Naive thymus-derived CD4-positive, alpha-beta T cell (primary cell): ENCODE data around the gene SNAP91. TPM values are rescaled to one million over a fixed set of nuclear protein-coding genes. Genes with fewer than 3 reads are reported as not detected.

Source experiments
- ATAC-seq: fragments of 150-1000 bp; cut with Tn5 transposase; 2 replicates; pipeline ENCODE4 v1.10.0; 2021; ENCODE audit warnings: mild to moderate bottlenecking, moderate library complexity
- CTCF ChIA-PET: fragments of 350-600 bp; sonication (Branson Sonifier 250); formaldehyde crosslinking; loops from one replicate; lab custom pipeline; 2021; ENCODE audit warnings: antibody characterized with exemption; lab: Charles Lee
- POLR2A ChIA-PET: fragments of 350-600 bp; sonication (Branson Sonifier 250); formaldehyde crosslinking; loops from one replicate; lab custom pipeline; 2021; ENCODE audit warnings: antibody characterized with exemption, inconsistent platforms; lab: Charles Lee
- DNase-seq, 9 donors: peaks; one replicate each; pipeline versions ENCODE4 v3.0.0 to v3.0.0-alpha.2; 2020 to 2022; ENCODE audit warnings: mixed read lengths in 1 of 9
- H3K27ac ChIP-seq: one replicate; pipeline ENCODE4 v1.7.0; 2013; ENCODE audit warnings: mild to moderate bottlenecking, low read depth, low read length, moderate library complexity
- H3K27me3 ChIP-seq, 2 donors: one replicate each; pipeline ENCODE4 v1.7.0; 2013; ENCODE audit warnings: low read length in 2 of 2, mild to moderate bottlenecking in 2 of 2, moderate library complexity in 2 of 2; ENCODE audit not compliant: control insufficient read depth in 2 of 2, insufficient read depth in 2 of 2
- H3K36me3 ChIP-seq, 3 experiments: 1 replicate in 2 of 3; 2 replicates in 1 of 3; pipeline ENCODE4 v1.7.0; 2013; ENCODE audit warnings: low read length in 3 of 3, mild to moderate bottlenecking in 3 of 3, moderate library complexity in 1 of 3; ENCODE audit not compliant: insufficient read depth in 3 of 3, control insufficient read depth in 2 of 3
- H3K4me1 ChIP-seq, 2 donors: one replicate each; pipeline ENCODE4 v1.7.0; 2013; ENCODE audit warnings: low read length in 2 of 2, mild to moderate bottlenecking in 2 of 2, moderate library complexity in 1 of 2; ENCODE audit not compliant: control insufficient read depth in 2 of 2, insufficient read depth in 2 of 2
- H3K4me3 ChIP-seq: 2 replicates; pipeline ENCODE4 v1.7.0; 2013; ENCODE audit warnings: mild to moderate bottlenecking, low read length
- H3K9me3 ChIP-seq, 3 experiments: 1 replicate in 2 of 3; 2 replicates in 1 of 3; pipeline ENCODE4 v1.7.0; 2013; ENCODE audit warnings: low read length in 3 of 3; ENCODE audit not compliant: control insufficient read depth in 2 of 3
- H3K27ac Mint-ChIP-seq, 9 donors: one replicate each; pipeline ENCODE4 v1.8.0; 2020 to 2022; ENCODE audit warnings: mixed read lengths in 9 of 9, mild to moderate bottlenecking in 8 of 9, moderate library complexity in 5 of 9, inconsistent platforms in 2 of 9
- H3K27me3 Mint-ChIP-seq, 5 donors: one replicate each; pipeline ENCODE4 v1.8.0; 2021 to 2022; ENCODE audit warnings: mixed read lengths in 5 of 5, mild to moderate bottlenecking in 1 of 5
- H3K36me3 Mint-ChIP-seq, 5 donors: one replicate each; pipeline ENCODE4 v1.8.0; 2020 to 2022; ENCODE audit warnings: mixed read lengths in 5 of 5, mild to moderate bottlenecking in 3 of 5, inconsistent platforms in 1 of 5
- H3K4me1 Mint-ChIP-seq, 7 donors: one replicate each; pipeline ENCODE4 v1.8.0; 2020 to 2022; ENCODE audit warnings: mixed read lengths in 7 of 7, mild to moderate bottlenecking in 3 of 7, inconsistent platforms in 1 of 7
- H3K4me3 Mint-ChIP-seq, 10 donors: one replicate each; pipeline ENCODE4 v1.8.0; 2020 to 2022; ENCODE audit warnings: mild to moderate bottlenecking in 10 of 10, mixed read lengths in 10 of 10, moderate library complexity in 6 of 10, inconsistent platforms in 2 of 10
- H3K9me3 Mint-ChIP-seq, 11 donors: one replicate each; pipeline ENCODE4 v1.8.0; 2020 to 2022; ENCODE audit warnings: mixed read lengths in 11 of 11, mild to moderate bottlenecking in 4 of 11, inconsistent platforms in 1 of 11, moderate library complexity in 1 of 11
- intact Hi-C, 2 donors: fragments of 100-400 bp; cut with micrococcal nuclease; formaldehyde crosslinking; loops; one replicate each; pipeline ENCODE4 v1.15.1; 2023
- polyA plus RNA-seq, 2 donors: library from polyadenylated mRNA; unstranded; fragments of 300-500 nt; fragmentation: Illumina TruSeq; gene quantifications; one replicate each; pipeline ENCODE4 v1.2.3, GENCODE V29; 2021
- total RNA-seq, 6 experiments: library from RNA in 5 of 6; stranded (reverse) in 5 of 6; gene quantifications; 1 replicate in 5 of 6; 2 replicates in 1 of 6; pipeline ENCODE4 v1.2.3 and lab custom pipeline; 2021 to 2026

The SNAP91 gene
- total and polyA plus RNA-seq, 7 experiments from 2014 or later: not detected

- DNase-seq (no peak), ATAC-seq (no peak)
- no peak overlapping the region for H3K27ac Mint-ChIP-seq
- Histone ChIP-seq H3K27me3 (peaks cover 0 to 2% of the 10 kb centered on the region in 2 donors), H3K4me3 (no peak overlapping the region), H3K36me3 (no peaks in the 10 kb centered on the region), H3K27ac (no peak overlapping the region), H3K9me3 (no peaks in the 10 kb centered on the region), H3K4me1 (no peaks in the 10 kb centered on the region)
- POLR2A ChIA-PET: no interaction called here
- CTCF ChIA-PET: interaction anchor here (1.1 kb wide), 1 partner anchor 315 kb away, joined by 12 read pairs; no protein-coding TSS in a partner anchor
- no peaks in the 10 kb centered on the region for H3K4me1 Mint-ChIP-seq
- no peaks in the 10 kb centered on the region for H3K36me3 Mint-ChIP-seq
- H3K27me3 Mint-ChIP-seq: peaks cover 0 to 13% (median 4%) of the 10 kb centered on the region in 5 donors
- peaks cover 0 to 4% (median 0%) of the 10 kb centered on the region in 11 donors for H3K9me3 Mint-ChIP-seq
- H3K4me3 Mint-ChIP-seq: no peak overlapping the region
- intact Hi-C loops: loop anchor here (1.0 kb wide), 1 partner anchor 315 kb away; no protein-coding TSS in a partner anchor
Observed at GRCh38 chr6:83536647-83537589, 172.0 kb downstream of the SNAP91 start.

GRCh38 chr6:83536034-83536646, 172.8 kb downstream of the SNAP91 start:
- Mint-ChIP-seq H3K27ac (no peak overlapping the region), H3K27me3 (peaks cover 0 to 13% (median 4%) of the 10 kb centered on the region in 5 donors), H3K36me3 (no peaks in the 10 kb centered on the region), H3K4me1 (no peaks in the 10 kb centered on the region), H3K4me3 (no peak overlapping the region), H3K9me3 (peaks cover 0 to 3% (median 0%) of the 10 kb centered on the region in 11 donors)
- ChIA-PET POLR2A (no interaction called here), CTCF (interaction anchor here (1.1 kb wide), 1 partner anchor 315 kb away, joined by 12 read pairs; no protein-coding TSS in a partner anchor)
- ATAC-seq: peak; percentile 38
- Histone ChIP-seq H3K4me1 (no peaks in the 10 kb centered on the region), H3K27me3 (peaks cover 0 to 2% of the 10 kb centered on the region in 2 donors), H3K4me3 (no peak overlapping the region), H3K9me3 (no peaks in the 10 kb centered on the region), H3K36me3 (no peaks in the 10 kb centered on the region), H3K27ac (no peak overlapping the region)
- intact Hi-C loops: loop anchor here (1.0 kb wide), 1 partner anchor 314 kb away; no protein-coding TSS in a partner anchor
- DNase-seq: peak in 4 of 9 donors; percentile 4 to 32 (median 11)

- H3K27me3 Mint-ChIP-seq: peaks cover 8 to 42% (median 21%) of the 10 kb centered on the region in 5 donors
- Histone ChIP-seq H3K27ac (no peak overlapping the region), H3K27me3 (peaks cover 0 to 2% of the 10 kb centered on the region in 2 donors), H3K4me1 (no peaks in the 10 kb centered on the region), H3K9me3 (no peaks in the 10 kb centered on the region), H3K4me3 (no peak overlapping the region), H3K36me3 (no peaks in the 10 kb centered on the region)
- H3K4me3 Mint-ChIP-seq: no peak overlapping the region
- peaks cover 0 to 2% (median 0%) of the 10 kb centered on the region in 11 donors for H3K9me3 Mint-ChIP-seq
- H3K4me1 Mint-ChIP-seq: no peaks in the 10 kb centered on the region
- ATAC-seq: no peak
- CTCF ChIA-PET: no interaction called here
- no peak for DNase-seq
- intact Hi-C loops: no loop called here
- H3K27ac Mint-ChIP-seq: no peak overlapping the region
- POLR2A ChIA-PET: no interaction called here
- H3K36me3 Mint-ChIP-seq: no peaks in the 10 kb centered on the region
Observed at GRCh38 chr6:83518816-83519480, 190.0 kb downstream of the SNAP91 start.

- H3K9me3 Mint-ChIP-seq: no peaks in the 10 kb centered on the region
- Histone ChIP-seq H3K27me3 (peaks cover 0 to 6% of the 10 kb centered on the region in 2 donors), H3K36me3 (no peaks in the 10 kb centered on the region), H3K4me1 (peaks cover 0 to 4% of the 10 kb centered on the region in 2 donors), H3K9me3 (no peaks in the 10 kb centered on the region), H3K4me3 (no peak overlapping the region), H3K27ac (no peak overlapping the region)
- H3K4me3 Mint-ChIP-seq: no peak overlapping the region
- H3K4me1 Mint-ChIP-seq: peaks cover 0 to 8% (median 0%) of the 10 kb centered on the region in 7 donors
- H3K27ac Mint-ChIP-seq: no peak overlapping the region
- ATAC-seq (no peak), DNase-seq (no peak)
- POLR2A ChIA-PET: no interaction called here
- H3K27me3 Mint-ChIP-seq: peaks cover 21 to 44% (median 34%) of the 10 kb centered on the region in 5 donors
- CTCF ChIA-PET: no interaction called here
- intact Hi-C loops: no loop called here
- no peaks in the 10 kb centered on the region for H3K36me3 Mint-ChIP-seq
Observed at GRCh38 chr6:83517500-83517899, 191.4 kb downstream of the SNAP91 start.

GRCh38 chr6:83514866-83515466, 193.9 kb downstream of the SNAP91 start:
- DNase-seq (peak in 5 of 9 donors; percentile 6 to 22 (median 18)), ATAC-seq (peak; percentile 54)
- Histone ChIP-seq H3K36me3 (no peaks in the 10 kb centered on the region), H3K4me3 (no peak overlapping the region), H3K27me3 (peaks cover 0 to 10% of the 10 kb centered on the region in 2 donors), H3K9me3 (no peaks in the 10 kb centered on the region), H3K27ac (no peak overlapping the region), H3K4me1 (peaks cover 0 to 6% of the 10 kb centered on the region in 2 donors)
- Mint-ChIP-seq H3K9me3 (no peaks in the 10 kb centered on the region), H3K4me1 (peaks cover 0 to 17% (median 8%) of the 10 kb centered on the region in 7 donors), H3K27ac (no peak overlapping the region), H3K36me3 (no peaks in the 10 kb centered on the region), H3K27me3 (peaks cover 36 to 59% (median 50%) of the 10 kb centered on the region in 5 donors), H3K4me3 (no peak overlapping the region)
- ChIA-PET POLR2A (no interaction called here), CTCF (interaction anchor here (0.7 to 1.4 kb wide), 2 partner anchors 9 to 293 kb away, joined by 3 read pairs; no protein-coding TSS in a partner anchor)
- intact Hi-C loops: loop anchor here (1.0 to 2.0 kb wide), 6 partner anchors 289 to 1245 kb away; partner anchors contain the start of gene DOP1A (in 2 of the 2)

GRCh38 chr6:83514466-83514865, 194.4 kb downstream of the SNAP91 start:
- POLR2A ChIA-PET: no interaction called here
- H3K4me3 ChIP-seq: no peak overlapping the region
- DNase-seq (no peak), ATAC-seq (no peak)
- intact Hi-C loops: loop anchor here (1.0 to 2.0 kb wide), 3 partner anchors 447 to 1244 kb away; partner anchors contain the start of gene DOP1A (in 2 of the 2)
- H3K27me3 Mint-ChIP-seq: peaks cover 34 to 59% (median 50%) of the 10 kb centered on the region in 5 donors
- no peaks in the 10 kb centered on the region for H3K9me3 ChIP-seq
- peaks cover 0 to 10% of the 10 kb centered on the region in 2 donors for H3K27me3 ChIP-seq
- H3K27ac ChIP-seq: no peak overlapping the region
- no peak overlapping the region for H3K27ac Mint-ChIP-seq
- H3K4me3 Mint-ChIP-seq: no peak overlapping the region
- peaks cover 0 to 6% of the 10 kb centered on the region in 2 donors for H3K4me1 ChIP-seq
- no peaks in the 10 kb centered on the region for H3K36me3 Mint-ChIP-seq
- H3K4me1 Mint-ChIP-seq: peaks cover 0 to 17% (median 8%) of the 10 kb centered on the region in 7 donors
- CTCF ChIA-PET: interaction anchor here (0.6 to 1.4 kb wide), 5 partner anchors 8 to 1262 kb away, joined by 3 to 7 read pairs (median 3); no protein-coding TSS in a partner anchor
- H3K9me3 Mint-ChIP-seq: no peaks in the 10 kb centered on the region
- no peaks in the 10 kb centered on the region for H3K36me3 ChIP-seq
